Transverse colon (tissue), 4 donors: Measurements from ENCODE around the gene NFIA. TPM values are rescaled to one million over a fixed set of nuclear protein-coding genes. Genes with fewer than 3 reads are reported as not detected.

Experiments
- DNase-seq: peaks from one replicate; pipeline ENCODE4 v3.0.0-alpha.2; 2019
- H3K27ac ChIP-seq, 4 donors: fragments of 200-600 bp; sonication (generic); 2 replicates each; pipeline ENCODE4 v1.5.1; 2016 to 2018; ENCODE audit warnings: inconsistent platforms in 4 of 4
- H3K27me3 ChIP-seq: fragments of 200-600 bp; sonication (generic); 2 replicates; pipeline ENCODE4 v1.5.1; 2017; ENCODE audit warnings: inconsistent platforms
- H3K36me3 ChIP-seq, 4 donors: fragments of 200-600 bp; sonication (generic); 2 replicates each; pipeline ENCODE4 v1.5.1; 2017 to 2019; ENCODE audit warnings: inconsistent platforms in 4 of 4
- H3K4me1 ChIP-seq, 4 donors: fragments of 200-600 bp; sonication (generic); 2 replicates each; pipeline ENCODE4 v1.5.1; 2017 to 2020; ENCODE audit warnings: inconsistent platforms in 4 of 4
- H3K4me3 ChIP-seq, 4 donors: fragments of 200-600 bp; sonication (generic); 1 replicate in 1 of 4; 2 replicates in 3 of 4; pipeline versions ENCODE4 v1.5.1 to v1.6.1; 2017 to 2019; ENCODE audit warnings: inconsistent platforms in 4 of 4
- H3K9me3 ChIP-seq, 2 donors: fragments of 200-600 bp; sonication (generic); 2 replicates each; pipeline ENCODE4 v1.5.1; 2017 to 2019; ENCODE audit warnings: inconsistent platforms in 2 of 2
- CTCF ChIP-seq, 5 experiments: fragments of 200-600 bp in 3 of 5; fragments of 450-650 bp in 2 of 5; sonication (generic) in 3 of 5; IDR thresholded peaks; 1 replicate in 2 of 5; 2 replicates in 3 of 5; pipeline ENCODE4 v1.5.1; 2016 to 2017; ENCODE audit warnings: antibody characterized with exemption in 5 of 5, inconsistent platforms in 3 of 5, mild to moderate bottlenecking in 2 of 5, moderate library complexity in 1 of 5
- EP300 ChIP-seq: sonication (generic); formaldehyde crosslinking; IDR thresholded peaks from one replicate; pipeline ENCODE4 v1.6.1; 2017; ENCODE audit warnings: antibody characterized with exemption, low read depth
- POLR2A ChIP-seq: fragments of 450-650 bp; IDR thresholded peaks from one replicate; pipeline ENCODE4 v1.6.1; 2016; ENCODE audit warnings: antibody characterized with exemption, mild to moderate bottlenecking, moderate library complexity
- POLR2AphosphoS5 ChIP-seq, 3 donors: sonication (generic); formaldehyde crosslinking; IDR thresholded peaks; one replicate each; pipeline ENCODE4 v1.6.1; 2016; ENCODE audit warnings: antibody characterized with exemption in 3 of 3
- WGBS, 2 donors: methylation state at CpG; one replicate each; pipeline ENCODE4 v1.1.5; 2018; ENCODE audit warnings: low coverage in 1 of 2; 5-methylcytosine and 5-hydroxymethylcytosine counted together
- in situ Hi-C, 4 donors: fragments of 200-750 bp; cut with MboI; loops; one replicate each; pipeline versions ENCODE4 v1.15.0 to v1.15.1; 2017; ENCODE audit warnings: low sequenced_read_pairs in 3 of 4, low pct_ligation_motif_present in 1 of 4, low pct_unique_long_range_greater_than_20kb in 1 of 4
- intact Hi-C: fragments of 100-400 bp; cut with DNase I; formaldehyde crosslinking; loops from one replicate; pipeline ENCODE4 v1.15.1; 2023; ENCODE audit warnings: low total_unique reads
- total RNA-seq, 4 donors: library from RNA; depleted of rRNA; stranded (reverse); fragments of >200 nt; gene quantifications; one replicate each; pipeline ENCODE4 v1.1.0, GENCODE V29; 2016

Gene NFIA
- total RNA-seq, 4 donors from 2014 or later: 17.3 to 37.2 (median 29.8) TPM

- Histone ChIP-seq H3K4me1 (no peaks in the 10 kb centered on the region), H3K9me3 (no peaks in the 10 kb centered on the region), H3K27me3 (no peaks in the 10 kb centered on the region), H3K36me3 (no peaks in the 10 kb centered on the region), H3K27ac (no peak overlapping the region), H3K4me3 (no peak overlapping the region)
- no peak for TF ChIP-seq CTCF (IDR thresholded peaks at IDR 0.05)
- no peak for TF ChIP-seq EP300
- TF ChIP-seq POLR2A: no peak
- TF ChIP-seq POLR2AphosphoS5 (IDR thresholded peaks at IDR 0.05): no peak
- in situ Hi-C loops: no loop called here
- WGBS, 2 donors: 88 to 97% methylated on average over 1 to 3 of the region's 3 CpGs
- intact Hi-C loops: no loop called here
- DNase-seq: no peak
Observed at GRCh38 chr1:61375082-61375880, 292.9 kb downstream of the NFIA start.

- TF ChIP-seq EP300 (no peak), POLR2A (no peak), CTCF (IDR thresholded peaks at IDR 0.05) (no peak), POLR2AphosphoS5 (IDR thresholded peaks at IDR 0.05) (no peak)
- Histone ChIP-seq H3K27me3 (no peaks in the 10 kb centered on the region), H3K4me1 (no peaks in the 10 kb centered on the region), H3K36me3 (no peaks in the 10 kb centered on the region), H3K4me3 (no peak overlapping the region), H3K27ac (no peak overlapping the region), H3K9me3 (no peaks in the 10 kb centered on the region)
- intact Hi-C loops: no loop called here
- DNase-seq: no peak
- WGBS, 2 donors: 83 to 92% methylated on average over 2 of the region's 2 CpGs
- in situ Hi-C loops: no loop called here
Observed at GRCh38 chr1:61376151-61376550, 293.8 kb downstream of the NFIA start.

- no peak for TF ChIP-seq POLR2AphosphoS5 (IDR thresholded peaks at IDR 0.05)
- no peak for TF ChIP-seq POLR2A
- no peak for TF ChIP-seq CTCF (IDR thresholded peaks at IDR 0.05)
- no peak for TF ChIP-seq EP300
- WGBS, 2 donors: 69 to 73% methylated on average over 7 of the region's 7 CpGs
- in situ Hi-C loops (no loop called here), intact Hi-C loops (no loop called here)
- H3K27ac ChIP-seq: no peak overlapping the region
- H3K4me3 ChIP-seq: no peak overlapping the region
- H3K36me3 ChIP-seq: no peaks in the 10 kb centered on the region
- H3K27me3 ChIP-seq: no peaks in the 10 kb centered on the region
- DNase-seq: no peak
- no peaks in the 10 kb centered on the region for H3K9me3 ChIP-seq
- no peaks in the 10 kb centered on the region for H3K4me1 ChIP-seq
Observed at GRCh38 chr1:61377242-61377958, 295.0 kb downstream of the NFIA start.

GRCh38 chr1:61378494-61379180 is 296.3 kb downstream of the NFIA start:
- DNase-seq: no peak
- no peak overlapping the region for H3K27ac ChIP-seq
- in situ Hi-C loops: no loop called here
- no peak overlapping the region for H3K4me3 ChIP-seq
- H3K4me1 ChIP-seq: no peaks in the 10 kb centered on the region
- intact Hi-C loops: no loop called here
- H3K27me3 ChIP-seq: no peaks in the 10 kb centered on the region
- TF ChIP-seq EP300 (no peak), CTCF (IDR thresholded peaks at IDR 0.05) (no peak), POLR2AphosphoS5 (IDR thresholded peaks at IDR 0.05) (no peak), POLR2A (no peak)
- no peaks in the 10 kb centered on the region for H3K9me3 ChIP-seq
- peaks cover 0 to 8% (median 2%) of the 10 kb centered on the region in 4 donors for H3K36me3 ChIP-seq
- 76 to 100% methylated on average over 2 to 4 of the region's 4 CpGs for whole genome bisulfite sequencing, 2 donors
